HT-29 (cell line): ENCODE measurements around the gene MORN3. TPM values are rescaled to one million over a fixed set of nuclear protein-coding genes. Genes with fewer than 3 reads are reported as not detected.
"Not testable (repeated sequence)": the region's sequence is repeated elsewhere in the genome, so short reads cannot be mapped to it uniquely, and the experiment has no call there.

Experiments used
- DNase-seq: peaks from one replicate; pipeline ENCODE4 v3.0.0-alpha.2; 2015; ENCODE audit warnings: low spot score
- total RNA-seq: library from RNA; depleted of rRNA; stranded (reverse); fragments of >200 nt; shearing (Covaris generic); gene quantifications from 2 replicates; pipeline ENCODE4 v1.2.3, GENCODE V29; 2014

The MORN3 gene
- total RNA-seq, 1 experiment from 2014 or later, result 0.05 TPM

GRCh38 chr12:121641343-121641630 is 28.2 kb downstream of the MORN3 start:
- no peak for DNase-seq

- DNase-seq, result no peak
Measured at GRCh38 chr12:121638298-121639202, 30.9 kb downstream of the MORN3 start.

DNA sequence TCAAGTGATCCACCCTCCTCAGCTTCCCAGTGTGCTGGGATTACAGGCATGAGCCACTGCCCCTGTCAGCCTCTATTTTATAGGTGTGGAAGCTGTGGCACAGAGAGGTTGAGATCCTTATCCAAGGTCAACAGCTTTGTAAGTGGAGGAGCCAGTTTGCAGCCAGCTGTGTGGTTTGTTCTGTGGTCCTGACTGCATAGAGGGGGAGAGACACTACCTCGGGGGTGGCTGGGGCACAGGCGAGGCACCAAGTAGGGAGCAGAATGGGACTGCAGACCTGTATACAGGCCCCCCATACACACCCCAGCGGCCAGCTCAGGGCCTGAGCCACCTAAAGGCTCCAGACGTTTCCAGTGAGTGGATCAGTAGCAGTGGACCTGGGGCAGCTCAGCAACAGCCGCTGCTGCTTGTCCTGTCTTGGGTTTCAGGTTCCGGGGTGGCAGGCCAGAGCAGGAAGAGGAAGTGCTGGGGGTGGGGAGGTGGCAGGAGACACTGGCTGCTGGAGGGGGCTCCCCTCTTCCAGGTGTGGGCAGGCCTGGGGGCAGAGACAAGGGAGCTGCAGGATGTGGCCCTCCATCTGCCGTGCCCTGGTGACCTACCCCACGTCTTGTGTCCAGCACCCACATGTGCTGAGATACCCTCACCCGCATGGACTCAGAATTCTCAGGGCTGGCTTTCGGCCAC is 32.1 kb downstream of the MORN3 start:
- DNase-seq, result no peak

DNA sequence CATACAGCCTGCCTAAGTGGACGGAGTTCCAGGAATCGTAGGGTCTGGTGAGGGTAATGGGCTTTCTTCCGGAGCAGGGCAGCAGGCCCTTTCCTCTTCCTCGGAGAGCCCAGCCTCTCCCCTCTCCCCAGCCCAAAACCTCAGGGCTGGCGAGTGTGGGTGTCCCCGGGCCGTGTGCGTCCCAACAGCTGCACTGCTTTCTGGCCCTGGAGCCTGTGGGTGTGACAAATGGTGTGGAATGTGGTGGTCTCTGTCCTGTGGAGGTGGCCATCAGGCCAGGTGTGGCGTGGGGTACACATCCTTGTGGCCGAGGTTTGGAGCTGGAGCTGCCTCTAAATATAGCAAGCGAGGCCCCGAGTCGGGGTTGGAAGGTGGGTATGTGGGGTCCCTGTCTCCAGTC is 34.6 kb downstream of the MORN3 start:
- no peak for DNase-seq

- DNase-seq, result not testable (repeated sequence)
Measured at GRCh38 chr12:121633833-121634196, 35.6 kb downstream of the MORN3 start.

GRCh38 chr12:121632069-121632970 is 37.1 kb downstream of the MORN3 start:
- DNase-seq, result no peak

- no peak for DNase-seq
Measured at GRCh38 chr12:121630791-121631355, 38.6 kb downstream of the MORN3 start.

DNA sequence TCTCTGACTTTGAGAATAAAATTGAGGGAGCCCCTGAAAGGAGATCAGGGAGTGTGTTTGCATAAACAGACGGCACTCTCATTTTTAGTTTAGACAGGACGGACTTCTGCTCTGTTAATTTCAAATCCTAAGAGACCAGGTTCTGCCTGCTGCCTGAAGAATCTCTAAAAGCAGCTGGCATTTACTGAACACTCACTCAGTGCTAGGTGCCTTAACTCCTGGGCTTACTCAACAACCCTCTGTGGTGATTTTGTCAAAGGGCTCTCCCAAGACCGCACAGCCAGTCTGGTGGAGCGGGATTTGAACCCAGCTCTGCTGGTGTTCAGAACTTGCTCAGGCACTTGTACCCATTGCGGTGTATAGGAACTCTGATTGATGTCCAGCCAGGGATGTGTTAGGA is 40.9 kb downstream of the MORN3 start:
- no peak for DNase-seq

GRCh38 chr12:121628037-121628436 is 41.4 kb downstream of the MORN3 start:
- no peak for DNase-seq

GRCh38 chr12:121626853-121627640 is 42.4 kb downstream of the MORN3 start:
- DNase-seq, result peak; percentile 77

DNA sequence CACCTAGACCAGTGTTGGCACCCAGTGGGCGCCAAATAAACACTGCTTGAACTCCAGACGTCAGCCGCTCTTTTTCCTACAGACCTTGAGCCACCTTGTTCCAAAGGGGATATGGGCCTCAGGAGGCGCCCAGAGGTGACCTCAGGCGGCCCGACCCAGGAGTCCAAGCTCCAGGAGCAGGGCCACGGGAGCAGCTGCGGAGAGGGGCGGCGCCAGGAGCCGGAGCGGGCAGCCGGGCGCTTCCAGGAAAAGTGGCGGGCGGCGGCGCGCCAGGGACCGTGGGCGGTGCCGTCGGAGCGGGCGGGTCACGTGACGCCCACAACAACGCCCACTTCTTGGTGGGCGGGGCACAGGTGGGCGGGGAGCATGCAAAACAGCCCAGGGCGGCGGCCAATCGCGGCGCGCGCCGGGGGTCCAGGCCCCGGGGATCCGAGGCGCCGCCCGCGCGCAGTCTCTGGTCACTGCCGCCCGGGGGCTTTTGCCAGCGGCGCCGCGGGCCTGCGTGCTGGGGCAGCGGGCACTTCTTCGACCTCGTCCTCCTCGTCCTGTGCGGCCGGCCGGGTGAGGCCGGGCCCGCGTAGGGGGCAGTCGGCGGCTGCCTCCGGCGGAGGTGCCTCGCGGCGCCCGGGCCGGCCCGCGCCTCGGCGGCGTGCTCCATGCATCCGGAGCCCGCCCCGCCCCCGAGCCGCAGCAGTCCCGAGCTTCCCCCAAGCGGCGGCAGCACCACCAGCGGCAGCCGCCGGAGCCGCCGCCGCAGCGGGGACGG is 43.2 kb downstream of the MORN3 start, which contains the start of gene ORAI1:
ORAI1 (plus strand) TSS at position 444 of the 766 bp plus-strand sequence.
- DNase-seq, result peak; percentile 95

GRCh38 chr12:121620333-121620891 is 49.0 kb downstream of the MORN3 start:
- DNase-seq, result no peak

- DNase-seq, result no peak
Measured at GRCh38 chr12:121618659-121619233, 50.7 kb downstream of the MORN3 start.

DNA sequence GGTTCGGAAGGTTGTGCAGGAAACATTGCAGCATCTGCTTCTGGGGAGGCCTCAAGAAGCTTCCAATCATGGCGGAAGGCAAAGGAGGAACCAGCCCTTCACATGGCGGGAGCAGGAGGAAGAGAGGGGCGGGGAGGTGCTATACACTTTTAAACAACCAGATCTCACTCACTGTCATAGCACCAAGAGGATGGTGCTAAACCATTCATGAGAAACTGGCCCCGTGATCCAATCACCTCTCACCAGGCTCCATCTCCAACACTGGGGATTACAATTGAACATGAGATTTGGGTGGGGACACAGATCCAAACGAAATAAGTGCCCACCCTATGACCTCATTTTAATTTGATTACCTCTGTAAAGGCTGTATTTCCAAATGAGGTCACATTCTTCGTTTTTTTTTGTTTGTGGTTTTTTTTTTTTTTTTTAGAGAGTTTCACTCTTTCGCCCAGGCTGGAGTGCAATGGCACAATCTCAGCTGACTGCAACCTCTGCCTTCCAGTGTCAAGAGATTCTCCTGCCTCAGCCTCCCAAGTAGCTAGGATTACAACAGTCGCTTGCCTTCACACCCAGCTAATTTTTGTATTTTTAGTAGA is 54.5 kb downstream of the MORN3 start:
- no peak for DNase-seq

- DNase-seq, result no peak
Measured at GRCh38 chr12:121613462-121613861, 56.0 kb downstream of the MORN3 start.

- no peak for DNase-seq
Measured at GRCh38 chr12:121611306-121611705, 58.1 kb downstream of the MORN3 start.

DNA sequence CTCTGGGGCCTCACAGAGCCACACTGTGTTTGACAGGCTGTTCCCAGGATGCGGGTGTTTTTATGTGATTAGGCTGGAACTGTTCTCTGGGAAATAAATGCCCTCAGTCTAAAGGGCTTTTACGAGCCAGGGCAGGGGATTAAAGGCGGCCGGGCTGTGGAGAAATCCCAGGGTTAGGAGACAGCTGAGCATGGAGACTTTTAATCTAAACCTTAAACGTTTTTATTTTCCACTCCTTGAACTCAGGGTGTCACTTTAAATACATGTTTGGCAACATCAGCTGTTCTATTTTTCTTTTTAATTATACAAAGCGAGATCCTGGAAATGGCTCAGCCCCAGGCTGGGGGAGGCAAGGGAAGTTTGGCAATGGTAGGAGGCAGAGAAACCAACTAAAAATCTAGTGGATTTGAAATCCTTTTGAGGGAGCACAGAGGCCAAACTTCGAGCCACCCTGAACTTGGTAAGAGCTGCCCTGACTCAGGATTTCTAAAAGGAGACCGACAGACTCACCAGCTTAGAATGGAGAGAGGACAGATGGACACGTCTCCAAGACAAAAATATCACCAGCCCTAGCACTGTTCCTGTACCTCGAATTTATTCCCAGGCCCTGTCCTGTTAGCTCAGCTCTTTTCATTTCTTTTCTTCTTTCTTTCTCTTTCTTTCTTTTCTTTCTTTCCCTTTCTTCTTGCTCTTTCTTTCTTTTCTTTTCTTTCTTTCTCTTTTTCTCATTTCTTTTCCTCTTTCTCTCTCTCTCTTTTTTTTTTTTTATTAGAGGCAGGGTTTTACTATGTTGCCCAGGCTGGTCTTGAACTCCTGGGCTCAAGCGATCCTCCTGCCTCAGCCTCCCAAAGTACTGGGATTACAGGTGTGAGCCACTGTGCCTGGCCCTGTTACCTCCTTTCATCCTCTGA is 59.0 kb downstream of the MORN3 start:
- no peak for DNase-seq

- DNase-seq, result no peak
Measured at GRCh38 chr12:121608301-121608700, 61.2 kb downstream of the MORN3 start.
